HG02840 (cell line): ENCODE results near the gene KAT5.
"Not testable (repeated sequence)": the region's sequence is repeated elsewhere in the genome, so short reads cannot be mapped to it uniquely, and the experiment has no call there.

Experiments used
- ATAC-seq: cut with Tn5 transposase; IDR thresholded peaks from one replicate; pipeline ENCODE4 v1.9.1; 2021; ENCODE audit warnings: mild to moderate bottlenecking, moderate library complexity, moderate number of reproducible peaks; ENCODE audit not compliant: unreplicated experiment, low FRiP score

The KAT5 gene

DNA sequence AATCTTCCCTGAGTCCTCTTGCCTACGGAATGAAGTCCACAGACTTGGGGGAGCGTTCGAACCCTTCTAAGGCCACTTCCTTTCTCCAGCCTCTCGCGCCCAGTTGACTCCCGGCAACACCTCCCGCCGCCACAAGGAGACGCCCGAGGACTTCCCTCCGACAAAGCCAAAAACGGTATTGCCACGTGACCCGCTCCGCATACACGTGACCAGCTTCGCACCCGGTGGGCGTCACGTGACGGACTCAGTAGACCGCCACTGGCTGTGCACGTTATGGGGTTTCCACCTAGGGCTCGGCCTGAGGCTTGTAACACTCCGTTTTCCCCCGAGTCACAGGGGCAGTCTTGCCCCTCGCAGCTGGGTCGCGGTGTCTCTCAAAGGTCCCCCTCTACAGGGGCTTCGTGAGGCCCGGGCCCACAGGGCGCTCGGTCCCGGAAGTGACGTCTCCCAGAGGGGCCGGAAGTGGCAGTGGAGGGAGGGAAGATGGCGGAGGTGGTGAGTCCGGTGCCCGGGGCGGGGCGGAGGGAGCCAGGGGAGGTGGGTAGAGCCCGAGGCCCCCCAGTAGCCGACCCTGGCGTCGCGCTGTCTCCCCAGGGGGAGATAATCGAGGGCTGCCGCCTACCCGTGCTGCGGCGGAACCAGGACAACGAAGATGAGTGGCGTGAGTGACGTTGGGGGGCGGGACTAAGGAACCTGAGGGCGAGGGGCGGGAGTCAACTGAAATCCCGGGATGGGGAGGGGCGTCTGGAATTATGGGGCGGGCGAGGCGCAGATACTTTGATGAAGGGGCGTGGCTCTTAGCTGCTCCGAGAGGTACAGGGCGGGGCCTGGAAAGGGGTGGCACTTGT lies at the start of gene KAT5:
Gene KAT5, plus strand, starts transcription at position 468 of the 848 bp plus-strand sequence. Its CDS starts 16 bp downstream, at position 484.
- peak; percentile 87 for ATAC-seq

DNA sequence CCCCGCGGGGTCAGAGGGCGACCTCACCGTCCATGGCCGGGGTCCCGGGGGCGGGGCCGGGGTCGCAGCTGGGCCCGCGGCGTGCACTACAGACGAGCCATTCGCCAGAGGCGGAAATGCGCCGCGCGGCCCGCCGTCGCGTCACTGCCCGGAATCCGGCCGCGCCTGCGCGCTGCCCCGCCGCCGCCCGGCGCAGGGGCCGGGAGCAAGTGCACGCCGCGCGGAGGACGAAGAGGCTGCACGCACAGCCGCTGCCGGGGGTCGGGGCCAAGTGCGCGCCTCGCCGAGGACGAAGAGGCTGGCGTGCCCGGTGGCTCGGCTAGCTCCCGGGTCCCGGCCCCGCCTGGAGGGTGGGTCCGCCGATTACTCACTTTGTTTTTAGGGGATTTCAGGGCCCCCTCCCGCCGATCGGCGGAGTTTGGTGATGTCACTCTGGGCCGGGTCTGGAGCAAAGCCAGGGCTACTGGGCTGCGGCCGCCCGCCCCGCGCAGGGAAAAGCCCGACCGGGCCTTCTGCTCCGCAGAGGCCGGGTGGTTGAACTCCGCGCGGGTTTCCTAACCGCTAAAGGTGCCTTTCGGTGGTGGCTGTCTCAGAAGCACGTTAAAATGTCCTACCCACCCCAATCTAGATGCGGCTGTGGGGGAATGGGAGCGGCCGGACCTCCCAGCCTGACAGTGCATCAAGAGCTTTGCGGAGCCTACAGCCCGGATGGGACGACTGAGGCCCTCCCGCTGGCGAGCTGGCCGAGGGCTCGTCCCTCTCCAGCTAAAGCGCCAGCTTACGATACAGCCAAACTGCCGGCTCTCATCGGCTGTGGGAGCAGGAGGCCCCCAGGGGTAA lies 49.0 kb upstream of the KAT5 start, which contains the start of gene RELA:
Gene RELA, minus strand, starts transcription at position 118 of the 840 bp plus-strand sequence. Its CDS starts 84 bp downstream, at position 34.
- ATAC-seq = peak; percentile 78

DNA sequence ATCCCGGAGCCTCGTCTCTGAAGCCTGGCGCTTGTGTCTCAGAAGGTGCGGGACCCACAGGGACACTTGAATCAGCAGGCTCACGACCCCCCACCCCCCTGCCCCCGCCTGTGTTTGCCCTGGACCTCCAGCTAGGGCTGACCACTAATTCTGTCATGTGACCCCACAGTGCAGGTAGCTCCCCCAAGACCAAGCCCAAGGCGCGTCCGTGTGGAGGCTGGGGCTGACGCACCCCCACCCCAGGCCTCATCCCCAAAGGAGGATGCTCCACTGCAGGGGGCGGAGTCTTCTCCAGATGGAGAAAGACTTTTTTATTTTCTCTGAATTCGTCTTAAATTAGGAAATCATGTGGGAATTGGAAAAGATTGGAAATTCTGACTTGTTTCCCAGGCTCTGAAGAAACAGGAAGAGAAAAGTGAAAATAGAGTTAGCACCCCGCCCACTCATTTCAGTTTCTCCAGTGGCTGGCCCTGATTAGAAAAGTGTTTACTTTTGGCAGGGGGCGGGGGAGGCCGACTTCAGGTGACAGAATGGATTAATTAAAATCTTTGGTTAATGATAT lies 48.3 kb upstream of the KAT5 start:
- ATAC-seq = peak; percentile 10

DNA sequence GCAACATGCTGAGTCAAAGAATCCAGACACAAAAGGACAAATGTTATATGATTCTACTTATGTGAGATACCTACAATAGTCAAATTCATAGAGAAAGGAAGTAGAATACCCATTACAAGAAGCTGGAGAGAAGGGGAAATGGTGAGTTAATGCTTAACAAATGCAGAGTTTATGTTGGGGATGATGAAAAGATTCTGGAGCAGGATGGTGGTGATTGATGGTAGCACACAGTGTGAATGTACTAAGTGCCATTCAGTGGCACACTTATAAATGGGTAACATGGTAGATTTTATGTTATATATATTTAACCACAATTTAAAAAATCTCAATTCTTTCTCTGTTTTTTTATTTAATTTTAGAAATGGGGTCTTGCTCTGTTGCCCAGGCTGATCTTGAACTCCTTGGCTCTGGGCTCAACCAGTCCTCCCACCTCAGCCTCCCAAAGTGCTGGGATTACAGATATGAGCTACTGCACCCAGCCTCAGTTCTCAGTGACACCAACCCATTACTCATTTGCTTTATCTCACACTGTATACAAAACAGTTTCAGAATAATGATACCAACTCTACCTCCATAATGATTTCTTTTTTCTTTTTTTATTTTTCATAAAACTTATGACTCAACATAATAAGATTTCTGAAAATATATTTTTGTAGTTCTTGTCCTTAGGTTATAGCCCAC lies 39.7 kb upstream of the KAT5 start:
- ATAC-seq = no peak

DNA sequence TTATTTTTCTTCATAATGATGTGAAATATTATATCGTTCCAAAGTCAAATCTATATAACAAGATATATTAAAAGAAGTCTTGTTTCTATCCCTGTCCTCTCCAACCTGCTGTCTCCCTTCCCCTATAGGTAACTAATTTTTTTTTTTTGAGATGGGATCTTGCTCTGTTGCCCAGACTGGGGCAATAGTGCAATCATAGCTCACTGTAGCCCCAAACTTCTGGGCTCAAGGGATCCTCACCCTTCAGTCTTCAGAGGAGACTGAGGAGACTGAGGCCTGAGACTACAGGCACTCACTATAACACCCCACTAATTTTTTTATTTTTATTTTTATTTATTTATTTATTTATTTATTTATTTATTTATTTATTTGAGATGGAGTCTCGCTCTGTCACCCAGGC lies 39.1 kb upstream of the KAT5 start:
- ATAC-seq = no peak

DNA sequence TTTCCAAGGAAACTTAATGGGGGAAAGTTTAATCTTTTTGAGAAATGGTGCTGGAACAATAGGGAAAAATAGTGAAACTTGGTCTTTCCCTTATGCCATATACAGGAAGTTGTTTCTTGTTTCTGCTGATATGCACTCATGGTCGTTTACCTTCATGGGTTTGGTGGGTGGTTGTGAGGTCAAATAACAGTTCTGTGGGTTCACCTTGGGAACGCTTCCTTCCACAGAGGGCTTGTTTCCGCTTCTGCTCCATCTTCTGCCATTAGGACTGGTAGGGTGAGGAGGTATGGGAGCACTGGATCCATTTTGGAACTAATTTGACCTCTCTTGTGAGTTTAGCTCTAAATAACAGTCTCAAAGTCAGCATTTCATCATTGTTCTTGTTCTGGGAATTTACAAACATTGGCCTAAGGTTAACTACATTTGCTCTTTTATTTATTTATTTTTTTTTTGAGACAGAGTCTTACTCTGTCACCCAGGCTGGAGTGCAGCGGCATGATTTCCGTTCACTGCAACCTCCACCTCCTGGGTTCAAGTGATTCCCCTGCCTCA lies 31.8 kb upstream of the KAT5 start:
- no peak for ATAC-seq

DNA sequence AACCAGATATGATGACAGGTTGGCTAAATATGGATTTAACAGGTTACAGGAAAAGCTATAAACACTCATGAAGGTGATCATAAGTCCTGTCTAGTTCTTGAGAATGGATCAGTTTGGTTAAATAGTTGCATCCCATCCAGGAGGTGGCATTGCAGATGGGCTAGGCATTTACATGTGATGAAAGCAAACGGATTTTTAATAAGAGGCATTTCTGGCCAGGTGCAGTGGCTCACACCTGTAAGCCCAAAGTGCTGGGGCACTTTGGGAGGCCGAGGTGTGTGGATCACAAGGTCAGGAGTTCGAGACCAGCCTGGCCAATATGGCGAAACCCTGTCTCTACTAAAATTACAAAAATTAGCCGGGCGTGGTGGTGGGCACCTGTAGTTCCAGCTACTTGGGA lies 28.6 kb upstream of the KAT5 start:
- ATAC-seq = not testable (repeated sequence)

DNA sequence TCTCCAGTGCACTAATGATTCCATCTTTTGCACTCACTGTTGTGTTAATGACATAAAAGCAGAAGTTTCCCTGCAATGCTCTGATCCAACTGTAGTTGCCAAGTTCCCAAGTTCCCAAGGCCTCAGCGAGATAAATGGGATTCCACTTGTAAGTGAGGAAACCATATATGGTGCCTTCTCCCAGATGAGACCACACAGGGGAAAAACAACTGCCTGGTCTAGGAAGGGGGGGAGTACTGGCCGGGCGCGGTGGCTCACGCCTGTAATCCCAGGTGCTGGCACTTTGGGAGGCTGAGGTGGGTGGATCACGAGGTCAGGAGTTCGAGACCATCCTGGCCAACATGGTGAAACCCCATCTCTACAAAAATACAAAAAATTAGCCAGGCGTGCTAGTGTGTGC lies 26.1 kb upstream of the KAT5 start:
- no peak for ATAC-seq

DNA sequence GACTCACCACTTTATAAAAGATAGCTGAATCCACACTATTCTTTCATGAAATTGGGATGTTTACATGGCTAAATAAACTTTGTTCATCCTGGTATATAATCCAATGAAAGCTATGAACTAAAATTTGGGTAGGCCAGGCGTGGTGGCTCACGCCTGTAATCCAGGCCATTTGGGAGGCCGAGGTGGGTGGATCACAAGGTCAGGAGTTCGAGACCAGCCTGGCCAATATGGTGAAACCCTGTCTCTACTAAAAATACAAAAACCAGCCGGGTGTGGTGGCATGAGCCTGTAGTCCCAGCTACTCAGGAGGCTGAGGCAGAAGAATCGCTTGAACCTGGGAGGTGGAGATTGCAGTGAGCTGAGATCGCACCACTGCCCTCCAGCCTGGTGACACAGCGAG lies 20.2 kb upstream of the KAT5 start:
- ATAC-seq = not testable (repeated sequence)

DNA sequence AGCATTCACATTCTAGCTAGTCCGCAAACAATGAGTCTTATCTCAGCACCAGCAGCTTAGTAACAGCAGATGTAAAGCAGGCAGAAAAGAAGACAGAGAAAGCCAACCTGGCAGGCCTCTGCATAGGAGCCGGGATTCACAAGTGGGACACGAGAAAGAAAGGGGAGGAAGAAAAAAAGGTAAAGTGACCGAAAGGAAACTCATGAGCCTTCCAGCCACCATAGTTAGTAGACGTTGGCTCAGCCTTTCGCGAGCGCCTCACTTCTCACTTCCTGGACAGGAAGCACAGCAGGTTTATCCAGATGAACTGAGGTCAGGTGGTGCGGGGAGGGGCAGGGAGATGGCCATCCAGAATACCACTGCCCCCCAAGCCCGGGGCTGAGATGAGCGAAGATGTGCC lies 19.7 kb upstream of the KAT5 start:
- ATAC-seq = no peak

DNA sequence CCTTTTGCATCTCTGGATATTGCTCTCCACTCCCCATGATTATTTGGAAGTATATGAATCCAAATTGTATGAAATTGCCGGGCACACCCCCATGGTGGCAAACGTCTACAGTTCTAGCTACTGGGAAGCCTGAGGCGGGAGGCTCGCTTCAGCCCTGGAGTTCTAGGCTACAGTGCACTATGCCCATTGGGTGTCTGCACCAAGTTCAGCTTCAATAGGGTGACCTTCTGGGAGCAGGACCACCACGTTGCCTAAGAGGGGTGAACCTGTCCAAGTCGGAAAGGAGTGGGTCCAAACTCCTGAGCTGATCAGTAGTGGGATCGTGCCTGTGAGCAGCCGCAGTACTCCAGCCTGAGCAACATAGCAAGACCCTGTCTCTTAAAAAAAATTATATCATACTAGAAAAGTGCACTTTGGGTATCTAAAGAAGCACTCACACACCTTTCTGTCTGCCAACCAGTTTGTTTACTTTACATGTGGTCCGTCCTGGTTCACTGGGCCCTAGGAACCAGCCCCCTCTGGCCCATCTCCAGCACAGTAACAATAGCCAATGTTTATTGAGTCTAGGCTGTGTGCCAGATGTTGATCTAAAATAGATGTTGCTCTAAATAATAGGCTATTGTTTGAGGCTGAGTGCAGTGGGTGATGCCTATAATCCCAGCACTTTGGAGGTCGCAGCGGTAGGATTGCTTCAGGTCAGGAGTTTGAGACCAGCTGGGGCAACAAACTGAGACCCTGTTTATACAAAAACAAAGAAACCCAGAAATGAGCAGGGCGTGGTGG lies 16.4 kb upstream of the KAT5 start:
- ATAC-seq = no peak

DNA sequence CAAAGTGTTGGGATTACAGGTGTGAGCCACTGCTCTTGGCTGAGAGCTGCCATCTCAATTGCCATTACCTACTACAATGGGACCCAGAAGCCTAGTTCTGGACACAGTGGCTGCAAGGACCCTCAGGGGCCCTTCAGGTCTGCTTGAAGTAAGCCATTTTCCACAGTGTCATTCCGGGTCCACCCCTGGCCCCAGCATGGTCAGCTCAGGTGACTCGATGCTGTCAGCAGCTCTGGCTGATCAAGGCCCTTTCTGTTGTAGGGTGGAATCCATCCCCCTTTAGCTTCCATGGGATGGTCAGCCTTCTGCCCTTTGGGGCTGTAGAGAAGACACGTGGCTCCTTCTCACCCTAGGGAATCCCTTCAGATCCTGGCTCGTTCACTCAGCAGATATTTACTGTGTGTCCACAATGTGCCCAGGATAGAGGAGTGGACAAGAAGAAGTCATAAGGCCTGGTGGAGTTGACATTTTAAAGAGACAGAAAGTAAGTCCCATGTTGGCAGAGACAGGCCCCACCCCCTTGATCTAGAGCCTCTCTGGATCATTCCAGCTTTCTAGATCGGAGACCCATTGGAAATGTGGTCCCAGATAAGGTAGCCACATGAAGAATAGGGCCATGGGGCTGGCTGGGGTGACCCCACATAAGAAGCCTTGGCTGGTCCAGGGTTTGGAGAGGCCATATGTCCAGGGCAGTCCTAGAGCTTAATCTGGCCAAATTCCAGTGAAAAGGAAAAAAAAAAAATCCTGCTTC lies 15.1 kb upstream of the KAT5 start:
- no peak for ATAC-seq

DNA sequence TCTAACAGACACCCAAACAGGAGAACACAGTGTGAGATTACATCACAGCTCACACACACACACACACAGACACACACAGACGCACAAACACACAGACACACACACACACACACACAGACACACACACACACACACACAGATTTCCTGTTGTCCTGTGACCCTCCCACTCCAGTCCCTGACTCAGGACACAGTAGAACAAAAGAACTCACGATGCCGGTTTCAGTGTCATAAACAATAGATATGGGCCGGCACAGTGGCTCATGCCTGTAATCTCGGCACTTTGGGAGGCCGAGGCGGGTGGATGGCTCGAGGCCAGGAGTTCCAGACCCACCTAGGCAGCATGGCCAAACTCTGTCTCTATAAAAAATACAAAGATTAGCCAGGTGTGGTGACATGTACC lies 13.8 kb upstream of the KAT5 start:
- ATAC-seq = no peak

DNA sequence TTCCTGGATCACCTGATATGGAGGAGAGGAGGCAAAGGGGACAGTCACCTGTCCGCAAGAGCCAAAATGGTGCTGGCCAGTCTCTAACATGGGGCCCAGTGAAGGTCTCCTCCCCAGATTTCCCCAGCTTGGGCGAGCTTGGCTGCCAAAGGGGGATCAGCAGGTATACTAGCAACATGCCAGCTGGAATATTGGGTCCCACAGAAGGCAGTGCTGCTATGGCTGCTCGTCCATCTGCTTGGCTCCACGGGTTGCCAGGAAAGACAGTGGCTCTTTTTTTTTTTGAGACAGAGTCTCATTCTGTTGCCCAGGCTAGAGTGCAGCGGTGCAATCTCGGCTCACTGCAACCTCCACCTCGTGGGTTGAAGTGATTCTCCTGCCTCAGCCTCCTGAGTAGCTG lies 12.7 kb upstream of the KAT5 start:
- no peak for ATAC-seq

DNA sequence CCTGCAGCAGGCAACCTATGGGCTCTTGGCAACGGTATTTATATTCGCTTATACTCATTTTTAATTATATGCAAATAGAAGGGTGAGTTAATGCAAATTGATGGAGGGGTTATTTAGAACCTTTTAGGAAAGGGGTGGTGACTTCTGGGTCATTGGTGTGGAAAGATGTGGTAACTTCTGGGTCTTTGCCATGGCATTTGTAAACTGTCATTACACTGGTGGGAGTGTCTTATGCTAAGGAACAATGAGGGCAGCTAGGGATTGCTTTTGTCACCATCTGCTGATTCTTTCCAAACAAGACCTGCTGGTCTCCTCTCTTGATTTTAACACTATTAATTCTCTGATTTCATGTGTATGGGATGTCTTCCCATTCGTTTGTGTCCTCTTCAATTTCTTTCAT lies 11.7 kb upstream of the KAT5 start:
- ATAC-seq = no peak

DNA sequence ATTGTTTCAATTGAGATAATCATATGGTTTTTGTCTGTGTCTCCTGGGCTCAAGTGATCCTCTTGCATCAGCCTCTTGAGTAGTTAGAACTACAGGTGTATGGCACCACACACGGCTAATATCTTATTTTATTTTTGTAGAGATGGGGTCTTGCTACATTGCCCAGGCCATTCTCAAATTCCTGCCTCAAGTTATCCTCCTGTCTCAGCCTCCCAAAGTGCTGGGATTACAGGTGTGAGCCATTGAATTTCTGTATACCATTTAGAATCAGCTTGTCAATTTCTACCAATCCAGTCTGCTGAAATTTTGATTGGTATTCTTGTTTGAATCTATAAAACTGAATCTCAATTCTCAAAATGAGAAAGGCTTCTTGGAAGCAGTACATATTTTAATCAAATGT lies 10.4 kb upstream of the KAT5 start:
- no peak for ATAC-seq

DNA sequence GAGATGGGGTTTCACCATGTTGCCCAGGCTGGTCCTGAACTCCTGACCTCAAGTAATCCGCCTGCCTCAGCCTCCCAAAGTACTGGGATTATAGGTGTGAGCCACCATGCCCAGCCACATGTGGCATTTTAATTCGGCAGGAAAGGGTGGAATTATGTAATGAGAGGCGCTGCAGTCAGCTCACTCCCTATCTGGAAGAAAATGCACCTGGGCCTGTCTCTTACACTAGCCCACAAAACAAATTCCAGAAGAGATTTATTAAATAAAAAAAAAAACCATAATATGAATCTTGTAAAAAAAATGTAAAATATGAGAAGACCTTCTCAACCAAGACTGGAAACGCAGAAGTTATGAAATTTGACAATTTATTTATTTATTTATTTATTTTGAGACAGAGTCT lies 8.2 kb upstream of the KAT5 start:
- ATAC-seq = no peak

DNA sequence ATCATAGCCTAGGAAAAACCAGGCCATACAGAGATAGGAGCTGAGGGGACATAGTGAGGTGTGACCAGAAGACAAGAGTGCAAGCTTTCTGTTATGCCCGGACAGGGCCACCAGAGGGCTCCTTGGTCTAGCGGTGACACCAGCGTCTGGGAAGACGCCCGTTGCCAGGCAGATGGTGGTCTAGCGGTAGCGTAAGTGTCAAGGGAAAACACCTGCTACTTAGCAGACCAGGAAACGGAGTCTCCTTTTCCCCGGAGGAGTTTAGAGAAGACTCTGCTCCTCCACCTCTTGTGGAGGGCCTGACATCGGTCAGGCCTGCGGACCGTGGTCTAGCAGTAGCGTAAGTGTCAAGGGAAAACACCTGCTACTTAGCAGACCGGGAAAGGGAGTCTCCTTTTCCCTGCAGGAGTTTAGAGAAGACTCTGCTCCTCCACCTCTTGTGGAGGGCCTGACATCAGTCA lies 5.7 kb upstream of the KAT5 start:
- ATAC-seq = not testable (repeated sequence)

DNA sequence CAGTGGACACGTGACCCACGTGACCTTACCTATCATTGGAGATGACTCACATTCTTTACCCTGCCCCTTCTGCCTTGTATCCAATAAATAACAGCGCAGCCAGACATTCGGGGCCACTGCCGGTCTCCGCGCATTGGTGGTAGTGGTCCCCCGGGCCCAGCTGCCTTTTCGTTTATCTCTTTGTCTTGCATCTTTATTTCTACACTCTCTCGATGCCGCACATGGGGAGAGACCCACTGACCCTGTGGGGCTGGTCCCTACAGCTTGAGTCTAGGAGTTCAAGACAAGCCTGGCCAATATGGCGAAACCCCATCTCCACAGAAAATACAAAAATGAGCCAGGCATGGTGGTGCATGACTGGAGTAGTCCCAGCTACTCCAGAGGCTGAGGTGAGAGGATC lies 5.0 kb upstream of the KAT5 start:
- ATAC-seq = not testable (repeated sequence)
